Colonic mucosa (tissue), 4 donors: Measurements from ENCODE around the gene FXR2. TPM values are rescaled to one million over a fixed set of nuclear protein-coding genes. Genes with fewer than 3 reads are reported as not detected.

Experiments
- DNase-seq: peaks from one replicate; pipeline ENCODE4 v3.0.0-alpha.2; 2020
- H3K27ac ChIP-seq: fragments of 200-600 bp; one replicate; pipeline ENCODE4 v1.8.0; 2021
- H3K27me3 ChIP-seq: fragments of 200-600 bp; one replicate; pipeline ENCODE4 v1.8.0; 2021
- H3K36me3 ChIP-seq: fragments of 200-600 bp; one replicate; pipeline ENCODE4 v1.8.0; 2021
- H3K4me1 ChIP-seq: fragments of 200-600 bp; one replicate; pipeline ENCODE4 v1.8.0; 2021; ENCODE audit warnings: mild to moderate bottlenecking
- H3K4me3 ChIP-seq: fragments of 200-600 bp; one replicate; pipeline ENCODE4 v1.8.0; 2021
- H3K9ac ChIP-seq, 2 donors: one replicate each; pipeline ENCODE4 v1.7.0; 2013; ENCODE audit warnings: control low read depth in 2 of 2, low read depth in 2 of 2, low read length in 2 of 2
- H3K9me3 ChIP-seq: fragments of 200-600 bp; one replicate; pipeline ENCODE4 v1.8.0; 2021
- CTCF ChIP-seq: fragments of 200-600 bp; IDR thresholded peaks from one replicate; pipeline ENCODE4 v1.8.0; 2022; ENCODE audit warnings: antibody characterized with exemption, mild to moderate bottlenecking
- intact Hi-C: fragments of 100-400 bp; cut with DNase I; formaldehyde crosslinking; loops from one replicate; pipeline ENCODE4 v1.14.1; 2022
- total RNA-seq, 2 donors: library from RNA; stranded (reverse); fragmentation: NEBNext Ultra II Directional in 1 of 2; extraction: Animal tissue kit (Norgen Biotek cat#: 25700) in 1 of 2; gene quantifications; one replicate each; pipeline ENCODE4 v1.2.1, GENCODE V29; 2021
- donor health status: healthy.
- donor health status: DM: no; HTN: no; CAD: no.
- donor health status: DM: no; HTN: no; CAD: no.

FXR2 gene
- total RNA-seq, 2 donors from 2014 or later, result 24.9 to 27.4 TPM

GRCh38 chr17:7590743-7591142 is 24.0 kb downstream of the FXR2 start:
- no peak overlapping the region for H3K9ac ChIP-seq
- peaks cover 45% of the 10 kb centered on the region for H3K36me3 ChIP-seq
- DNase-seq, result no peak
- no peaks in the 10 kb centered on the region for H3K27me3 ChIP-seq
- intact Hi-C loops, result no loop called here
- H3K9me3 ChIP-seq, result no peaks in the 10 kb centered on the region
- H3K27ac ChIP-seq, result no peak overlapping the region
- H3K4me1 ChIP-seq, result peaks cover 3% of the 10 kb centered on the region
- TF ChIP-seq CTCF, result no peak
- H3K4me3 ChIP-seq, result no peak overlapping the region

GRCh38 chr17:7589891-7590691 is 24.6 kb downstream of the FXR2 start, which contains the start of gene SOX15:
Gene SOX15, minus strand, starts transcription at chr17:7590094. Its CDS starts 418 bp downstream, at chr17:7589676.
- peaks cover 3% of the 10 kb centered on the region for H3K4me1 ChIP-seq
- no peaks in the 10 kb centered on the region for H3K9me3 ChIP-seq
- no peaks in the 10 kb centered on the region for H3K27me3 ChIP-seq
- peak within 1 kb of the TSS; percentile 28 for H3K4me3 ChIP-seq
- peaks cover 38% of the 10 kb centered on the region for H3K36me3 ChIP-seq
- DNase-seq, result peak; percentile 42
- intact Hi-C loops, result loop anchor here (10.0 kb wide), 1 partner anchor 155 kb away; the partner anchor contains the start of genes FGF11 and TMEM102
- TF ChIP-seq CTCF, result no peak
- peak within 1 kb of the TSS in 1 of 2 donors; percentile 46 for H3K9ac ChIP-seq
- no peak within 1 kb of the TSS for H3K27ac ChIP-seq

- peak; percentile 82 for DNase-seq
- peak overlapping the region in 1 of 2 donors; percentile 46 for H3K9ac ChIP-seq
- no peaks in the 10 kb centered on the region for H3K9me3 ChIP-seq
- H3K27me3 ChIP-seq, result no peaks in the 10 kb centered on the region
- H3K4me1 ChIP-seq, result peaks cover 3% of the 10 kb centered on the region
- peak; percentile 73 for TF ChIP-seq CTCF
- H3K36me3 ChIP-seq, result peaks cover 31% of the 10 kb centered on the region
- intact Hi-C loops, result loop anchor here (10.0 kb wide), 1 partner anchor 155 kb away; the partner anchor contains the start of genes FGF11 and TMEM102
- H3K4me3 ChIP-seq, result peak overlapping the region; percentile 28
- H3K27ac ChIP-seq, result no peak overlapping the region
These were observed 25.4 kb downstream of the FXR2 start for GRCh38 chr17:7589204-7589868.

- DNase-seq, result no peak
- H3K9ac ChIP-seq, result peak overlapping the region in 1 of 2 donors; percentile 12
- intact Hi-C loops, result loop anchor here (10.0 kb wide), 1 partner anchor 154 kb away; the partner anchor contains the start of genes FGF11 and TMEM102
- H3K36me3 ChIP-seq, result peaks cover 24% of the 10 kb centered on the region
- H3K4me3 ChIP-seq, result peak overlapping the region; percentile 28
- no peak overlapping the region for H3K27ac ChIP-seq
- H3K4me1 ChIP-seq, result peaks cover 3% of the 10 kb centered on the region
- no peaks in the 10 kb centered on the region for H3K27me3 ChIP-seq
- TF ChIP-seq CTCF, result no peak
- H3K9me3 ChIP-seq, result no peaks in the 10 kb centered on the region
These were observed 26.0 kb downstream of the FXR2 start for GRCh38 chr17:7588553-7589203.
